Measurements from ENCODE around the gene SCAF4.

DNA sequence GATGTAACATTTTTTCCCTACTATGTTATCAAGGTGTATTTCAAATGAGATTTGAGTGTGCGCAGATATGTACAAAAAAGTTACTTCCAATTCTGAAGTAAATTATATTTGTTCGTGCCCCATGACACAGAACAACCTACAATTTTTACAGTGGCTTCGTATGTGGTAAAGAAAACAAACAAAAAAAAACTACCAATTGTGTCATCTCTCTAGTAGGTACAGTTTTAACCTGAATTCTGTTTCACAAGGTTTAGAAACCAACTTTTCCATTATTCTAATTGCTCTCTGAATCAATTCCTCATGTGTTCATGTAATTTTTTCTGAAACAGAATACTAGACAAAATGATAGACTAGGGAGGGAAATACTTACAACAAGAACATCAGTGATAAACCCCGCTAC lies 7.4 kb downstream of the SCAF4 start:
- TF ChIP-seq, protein P1, sequence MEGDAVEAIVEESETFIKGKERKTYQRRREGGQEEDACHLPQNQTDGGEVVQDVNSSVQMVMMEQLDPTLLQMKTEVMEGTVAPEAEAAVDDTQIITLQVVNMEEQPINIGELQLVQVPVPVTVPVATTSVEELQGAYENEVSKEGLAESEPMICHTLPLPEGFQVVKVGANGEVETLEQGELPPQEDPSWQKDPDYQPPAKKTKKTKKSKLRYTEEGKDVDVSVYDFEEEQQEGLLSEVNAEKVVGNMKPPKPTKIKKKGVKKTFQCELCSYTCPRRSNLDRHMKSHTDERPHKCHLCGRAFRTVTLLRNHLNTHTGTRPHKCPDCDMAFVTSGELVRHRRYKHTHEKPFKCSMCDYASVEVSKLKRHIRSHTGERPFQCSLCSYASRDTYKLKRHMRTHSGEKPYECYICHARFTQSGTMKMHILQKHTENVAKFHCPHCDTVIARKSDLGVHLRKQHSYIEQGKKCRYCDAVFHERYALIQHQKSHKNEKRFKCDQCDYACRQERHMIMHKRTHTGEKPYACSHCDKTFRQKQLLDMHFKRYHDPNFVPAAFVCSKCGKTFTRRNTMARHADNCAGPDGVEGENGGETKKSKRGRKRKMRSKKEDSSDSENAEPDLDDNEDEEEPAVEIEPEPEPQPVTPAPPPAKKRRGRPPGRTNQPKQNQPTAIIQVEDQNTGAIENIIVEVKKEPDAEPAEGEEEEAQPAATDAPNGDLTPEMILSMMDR (IDR thresholded peaks at IDR 0.05; ENCODE audit: low read length) = no peak
- TF ChIP-seq EZH2 (IDR thresholded peaks at IDR 0.05; ENCODE audit: borderline replicate concordance, low read length) = no peak
